ENCODE measurements around the gene GPHN. TPM values are rescaled to one million over a fixed set of nuclear protein-coding genes. Genes with fewer than 3 reads are reported as not detected.

GPHN gene
- total RNA-seq, 2 donors from 2014 or later, result 24.1 to 25.7 TPM

DNA sequence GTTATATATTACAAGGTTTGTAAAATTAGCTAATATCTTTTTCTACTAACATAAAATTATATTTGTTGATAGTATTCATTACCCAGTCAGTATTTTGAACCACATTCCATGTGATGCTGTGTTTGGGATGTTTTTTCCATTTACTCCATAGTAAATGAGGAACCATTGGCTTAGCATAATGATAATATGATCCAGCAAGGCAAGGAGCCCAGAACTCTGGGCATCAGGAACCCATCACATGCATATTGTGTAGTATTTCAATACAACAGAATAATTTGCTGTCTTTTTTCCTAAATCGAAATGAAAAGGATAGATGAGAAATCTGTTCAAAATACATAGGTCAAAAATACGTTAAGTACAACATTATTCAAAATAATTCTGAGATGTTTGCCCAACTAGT, 632.6 kb downstream of the GPHN start:
- no peaks in the 10 kb centered on the region for H3K9me3 ChIP-seq
- no peak for ATAC-seq
- 93 to 95% methylated on average over 2 of the region's 2 CpGs for WGBS, 2 donors
- H3K27me3 ChIP-seq, result no peaks in the 10 kb centered on the region
- H3K27ac ChIP-seq, result no peak overlapping the region
- intact Hi-C loops (cut with DNase I), result no loop called here
- TF ChIP-seq CTCF (IDR thresholded peaks at IDR 0.05), result no peak
- TF ChIP-seq POLR2A (IDR thresholded peaks at IDR 0.05), result no peak
- H3K4me1 ChIP-seq, result no peaks in the 10 kb centered on the region
- H3K4me3 ChIP-seq, result no peak overlapping the region
- no peak for DNase-seq
- no peaks in the 10 kb centered on the region for H3K36me3 ChIP-seq (replicated peaks in 1 of 2; ENCODE audit: insufficient read depth in 1 of 2, low read depth in 2 of 2)

DNA sequence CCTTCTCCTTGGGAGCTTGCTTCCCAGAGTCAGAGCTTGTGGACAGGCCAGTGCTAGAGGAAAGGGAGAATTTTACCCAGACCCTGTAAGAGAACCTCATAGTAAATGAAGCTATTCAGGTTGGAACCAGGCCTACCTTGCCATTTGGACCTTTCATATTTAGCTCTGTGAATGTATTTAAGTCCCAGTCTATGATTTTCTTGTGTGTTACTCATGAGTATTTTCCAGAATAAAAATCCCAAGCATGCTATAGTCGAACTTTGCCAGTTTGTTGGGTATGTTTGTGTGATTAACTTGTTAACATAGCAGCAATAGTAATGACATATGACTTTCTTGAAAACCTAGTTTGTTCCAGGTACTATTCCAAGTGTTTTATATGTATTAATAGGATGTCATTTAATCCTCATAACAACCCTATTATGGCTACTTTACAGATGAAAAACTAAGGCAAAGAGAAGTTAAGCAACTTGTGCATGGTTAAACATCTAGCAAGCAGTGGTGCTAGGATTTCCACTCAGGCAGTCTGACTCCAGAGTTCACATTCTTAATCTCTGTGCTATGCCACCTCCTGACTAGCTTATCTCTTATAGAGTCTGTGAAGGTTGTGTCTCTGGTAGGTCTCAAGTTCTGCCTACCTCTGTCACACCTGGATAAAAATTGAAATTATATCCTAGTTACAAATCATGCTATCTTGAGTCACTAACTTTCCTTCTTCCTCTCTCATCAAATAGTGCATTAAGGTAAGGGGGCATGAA, 633.4 kb downstream of the GPHN start:
- intact Hi-C loops (cut with DNase I), result no loop called here
- no peak for ATAC-seq
- H3K27me3 ChIP-seq, result no peaks in the 10 kb centered on the region
- TF ChIP-seq POLR2A (IDR thresholded peaks at IDR 0.05) (no peak), CTCF (IDR thresholded peaks at IDR 0.05) (no peak)
- no peak overlapping the region for H3K4me3 ChIP-seq
- H3K9me3 ChIP-seq, result no peaks in the 10 kb centered on the region
- no peaks in the 10 kb centered on the region for H3K36me3 ChIP-seq (replicated peaks in 1 of 2; ENCODE audit: insufficient read depth in 1 of 2, low read depth in 2 of 2)
- H3K27ac ChIP-seq, result no peak overlapping the region
- no peak for DNase-seq
- WGBS, 2 donors, result 80 to 93% methylated on average over 1 of the region's 1 CpG
- no peaks in the 10 kb centered on the region for H3K4me1 ChIP-seq

DNA sequence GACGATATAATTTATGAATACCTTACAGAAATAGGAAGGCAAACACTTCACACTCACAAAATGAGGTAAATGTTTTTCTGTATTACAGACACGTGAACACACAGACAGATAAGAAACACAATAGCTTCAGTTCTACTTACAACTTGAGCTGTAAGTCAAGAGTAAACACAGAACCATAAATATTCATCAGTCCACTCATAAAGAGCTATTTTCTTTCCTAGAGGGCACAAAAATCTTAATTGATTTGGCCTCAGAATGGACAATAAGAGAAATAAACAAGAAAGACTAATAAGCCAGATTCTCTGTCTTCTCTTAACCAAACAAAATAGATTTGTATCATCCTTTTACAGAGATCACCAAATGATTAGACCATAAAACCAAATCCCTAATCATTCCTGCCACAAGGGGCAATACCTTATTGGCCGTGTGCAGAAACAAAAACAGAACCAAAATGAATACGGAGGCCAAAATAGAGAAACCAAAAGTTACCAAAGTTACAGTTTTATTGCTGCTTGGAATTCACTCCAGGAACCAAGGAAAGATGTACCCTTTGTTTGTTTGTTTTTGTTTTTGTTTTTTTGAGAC, 643.2 kb downstream of the GPHN start:
- TF ChIP-seq CTCF (IDR thresholded peaks at IDR 0.05) (peak in 1 of 7 experiments; percentile 11), POLR2A (IDR thresholded peaks at IDR 0.05) (no peak)
- WGBS, 2 donors, result 77 to 87% methylated on average over 4 of the region's 4 CpGs
- no peak for ATAC-seq
- DNase-seq, result no peak
- Histone ChIP-seq H3K4me1 (no peaks in the 10 kb centered on the region), H3K27ac (no peak overlapping the region), H3K4me3 (no peak overlapping the region), H3K36me3 (replicated peaks in 1 of 2; ENCODE audit: insufficient read depth in 1 of 2, low read depth in 2 of 2) (no peaks in the 10 kb centered on the region), H3K27me3 (no peaks in the 10 kb centered on the region), H3K9me3 (no peaks in the 10 kb centered on the region)
- intact Hi-C loops (cut with DNase I), result no loop called here

GRCh38 chr14:67158566-67158965, 650.6 kb downstream of the GPHN start:
- Histone ChIP-seq H3K4me3 (no peak overlapping the region), H3K9me3 (no peaks in the 10 kb centered on the region), H3K27ac (no peak overlapping the region), H3K27me3 (no peaks in the 10 kb centered on the region), H3K36me3 (replicated peaks in 1 of 2; ENCODE audit: insufficient read depth in 1 of 2, low read depth in 2 of 2) (no peaks in the 10 kb centered on the region), H3K4me1 (no peaks in the 10 kb centered on the region)
- TF ChIP-seq CTCF (IDR thresholded peaks at IDR 0.05), result no peak
- no peak for TF ChIP-seq POLR2A (IDR thresholded peaks at IDR 0.05)
- ATAC-seq (no peak), DNase-seq (no peak)
- intact Hi-C loops (cut with DNase I), result no loop called here

- Histone ChIP-seq H3K27me3 (no peaks in the 10 kb centered on the region), H3K9me3 (no peaks in the 10 kb centered on the region), H3K4me3 (no peak overlapping the region), H3K27ac (no peak overlapping the region), H3K36me3 (replicated peaks in 1 of 2; ENCODE audit: insufficient read depth in 1 of 2, low read depth in 2 of 2) (no peaks in the 10 kb centered on the region), H3K4me1 (no peaks in the 10 kb centered on the region)
- intact Hi-C loops (cut with DNase I), result loop anchor here (10.0 kb wide), 1 partner anchor 122 kb away; no protein-coding TSS in a partner anchor
- DNase-seq (no peak), ATAC-seq (no peak)
- 73 to 81% methylated on average over 4 of the region's 4 CpGs for WGBS, 2 donors
- TF ChIP-seq POLR2A (IDR thresholded peaks at IDR 0.05) (no peak), CTCF (IDR thresholded peaks at IDR 0.05) (no peak)
These were observed 654.4 kb downstream of the GPHN start for GRCh38 chr14:67162385-67162784.
